Cardiac muscle cell (in vitro differentiated cells and primary cell): ENCODE data around the gene PRKCB. TPM values are rescaled to one million over a fixed set of nuclear protein-coding genes. Genes with fewer than 3 reads are reported as not detected.

Experiments used
- DNase-seq, 2 donors: peaks; one replicate each; pipeline versions ENCODE4 v3.0.0 to v3.0.0-alpha.2; 2010 to 2017; ENCODE audit warnings: low read depth in 1 of 2, low spot score in 1 of 2
- H3K27ac ChIP-seq: fragments of 200-600 bp; sonication (generic); 2 replicates; pipeline ENCODE4 v1.5.1; 2016
- H3K27me3 ChIP-seq: fragments of 200-600 bp; sonication (generic); 2 replicates; pipeline ENCODE4 v1.6.0; 2016; ENCODE audit warnings: control low read depth
- H3K36me3 ChIP-seq: fragments of 200-600 bp; sonication (generic); 2 replicates; pipeline ENCODE4 v1.5.1; 2016; ENCODE audit warnings: control low read depth
- H3K4me1 ChIP-seq: fragments of 200-600 bp; sonication (generic); 2 replicates; pipeline ENCODE4 v1.8.1; 2017; ENCODE audit warnings: low read depth, mild to moderate bottlenecking, mixed run types
- H3K4me3 ChIP-seq: fragments of 200-600 bp; sonication (generic); 2 replicates; pipeline ENCODE4 v1.5.1; 2016; ENCODE audit warnings: mild to moderate bottlenecking
- H3K9me3 ChIP-seq: fragments of 200-600 bp; sonication (generic); 2 replicates; pipeline ENCODE4 v1.5.1; 2017; ENCODE audit warnings: low read depth, mild to moderate bottlenecking, control low read depth
- CTCF ChIP-seq: IDR thresholded peaks from 2 replicates; pipeline ENCODE4 v1.5.1; 2012; ENCODE audit warnings: low read depth, mild to moderate bottlenecking, low read length
- polyA plus RNA-seq: library from polyadenylated mRNA; unstranded; fragments of >200 nt; fragmentation: Nextera tagmentation; extraction: Ambion mirVana; gene quantifications from 2 replicates; pipeline ENCODE4 v1.2.1, GENCODE V29; 2016
- total RNA-seq: library from RNA; depleted of rRNA; stranded (reverse); fragments of >200 nt; gene quantifications from 2 replicates; pipeline ENCODE4 v1.2.3, GENCODE V29; 2016

Gene PRKCB
- total and polyA plus RNA-seq, 2 experiments from 2014 or later: 0.66 to 1.5 TPM

- H3K27me3 ChIP-seq: peaks cover 3% of the 10 kb centered on the region
- H3K4me3 ChIP-seq: no peak overlapping the region
- H3K27ac ChIP-seq: no peak overlapping the region
- TF ChIP-seq CTCF: no peak
- no peaks in the 10 kb centered on the region for H3K4me1 ChIP-seq
- H3K36me3 ChIP-seq: no peaks in the 10 kb centered on the region
- H3K9me3 ChIP-seq: no peaks in the 10 kb centered on the region
- no peak for DNase-seq
Observed at GRCh38 chr16:24035127-24035842, 199.5 kb downstream of the PRKCB start.

GRCh38 chr16:24036038-24036543 lies 200.3 kb downstream of the PRKCB start:
- DNase-seq: no peak
- no peak for TF ChIP-seq CTCF
- Histone ChIP-seq H3K27ac (no peak overlapping the region), H3K36me3 (no peaks in the 10 kb centered on the region), H3K4me1 (no peaks in the 10 kb centered on the region), H3K4me3 (no peak overlapping the region), H3K27me3 (peaks cover 3% of the 10 kb centered on the region), H3K9me3 (no peaks in the 10 kb centered on the region)

- peak; percentile 59 for TF ChIP-seq CTCF
- DNase-seq: peak; percentile 61 to 65
- no peak overlapping the region for H3K27ac ChIP-seq
Observed at GRCh38 chr16:24036614-24037013, 200.8 kb downstream of the PRKCB start.

GRCh38 chr16:24037335-24037734 lies 201.6 kb downstream of the PRKCB start:
- DNase-seq: no peak
- H3K4me1 ChIP-seq: no peaks in the 10 kb centered on the region
- no peak overlapping the region for H3K27ac ChIP-seq
- no peaks in the 10 kb centered on the region for H3K36me3 ChIP-seq
- no peaks in the 10 kb centered on the region for H3K27me3 ChIP-seq
- TF ChIP-seq CTCF: no peak
- no peak overlapping the region for H3K4me3 ChIP-seq
- no peaks in the 10 kb centered on the region for H3K9me3 ChIP-seq

More at GRCh38 chr16:24036614-24037013, 200.8 kb downstream of the PRKCB start:
- H3K36me3 ChIP-seq: no peaks in the 10 kb centered on the region
- no peaks in the 10 kb centered on the region for H3K9me3 ChIP-seq
- no peak overlapping the region for H3K4me3 ChIP-seq
- H3K4me1 ChIP-seq: no peaks in the 10 kb centered on the region
- H3K27me3 ChIP-seq: no peaks in the 10 kb centered on the region

GRCh38 chr16:24041834-24042631 lies 206.2 kb downstream of the PRKCB start:
- Histone ChIP-seq H3K4me1 (no peaks in the 10 kb centered on the region), H3K27ac (no peak overlapping the region), H3K36me3 (no peaks in the 10 kb centered on the region), H3K27me3 (no peaks in the 10 kb centered on the region), H3K4me3 (no peak overlapping the region), H3K9me3 (no peaks in the 10 kb centered on the region)
- TF ChIP-seq CTCF: peak; percentile 77
- DNase-seq: peak; percentile 64 to 78
